Measurements from ENCODE around the gene ZNF630.

DNA sequence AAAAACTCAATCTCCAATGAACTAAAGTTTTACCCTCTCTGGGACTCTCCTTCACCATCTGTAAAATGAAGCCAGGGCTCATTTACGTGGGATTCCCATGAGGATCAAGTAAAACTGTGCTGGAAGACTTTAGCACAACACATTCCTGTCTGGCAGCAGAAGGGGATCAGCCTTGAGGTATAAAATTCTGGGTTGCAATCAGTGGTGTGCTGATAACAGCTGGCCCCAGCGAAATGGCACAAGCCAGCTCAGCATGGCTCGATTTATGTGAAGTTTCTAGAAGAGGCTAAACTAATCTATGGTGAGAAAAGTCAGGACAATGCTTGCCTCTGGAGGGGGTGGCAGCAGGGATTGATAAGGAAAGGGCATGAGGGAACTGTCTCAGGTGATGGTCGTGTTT, 28.4 kb downstream of the ZNF630 start:
- TF ChIP-seq, protein P1, sequence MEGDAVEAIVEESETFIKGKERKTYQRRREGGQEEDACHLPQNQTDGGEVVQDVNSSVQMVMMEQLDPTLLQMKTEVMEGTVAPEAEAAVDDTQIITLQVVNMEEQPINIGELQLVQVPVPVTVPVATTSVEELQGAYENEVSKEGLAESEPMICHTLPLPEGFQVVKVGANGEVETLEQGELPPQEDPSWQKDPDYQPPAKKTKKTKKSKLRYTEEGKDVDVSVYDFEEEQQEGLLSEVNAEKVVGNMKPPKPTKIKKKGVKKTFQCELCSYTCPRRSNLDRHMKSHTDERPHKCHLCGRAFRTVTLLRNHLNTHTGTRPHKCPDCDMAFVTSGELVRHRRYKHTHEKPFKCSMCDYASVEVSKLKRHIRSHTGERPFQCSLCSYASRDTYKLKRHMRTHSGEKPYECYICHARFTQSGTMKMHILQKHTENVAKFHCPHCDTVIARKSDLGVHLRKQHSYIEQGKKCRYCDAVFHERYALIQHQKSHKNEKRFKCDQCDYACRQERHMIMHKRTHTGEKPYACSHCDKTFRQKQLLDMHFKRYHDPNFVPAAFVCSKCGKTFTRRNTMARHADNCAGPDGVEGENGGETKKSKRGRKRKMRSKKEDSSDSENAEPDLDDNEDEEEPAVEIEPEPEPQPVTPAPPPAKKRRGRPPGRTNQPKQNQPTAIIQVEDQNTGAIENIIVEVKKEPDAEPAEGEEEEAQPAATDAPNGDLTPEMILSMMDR (optimal IDR thresholded peaks at IDR 0.05 in 1 of 3, IDR thresholded peaks at IDR 0.05 in 1 of 3, conservative IDR thresholded peaks at IDR 0.05 in 1 of 3; ENCODE audit: extremely low read depth in 1 of 3, insufficient read depth in 2 of 3, low read length in 3 of 3) = no peak
- no peak for TF ChIP-seq EZH2 (IDR thresholded peaks at IDR 0.05; ENCODE audit: low read length)
